Calu3 (cell line): ENCODE results near the gene USP24. TPM values are rescaled to one million over a fixed set of nuclear protein-coding genes. Genes with fewer than 3 reads are reported as not detected.

Experiments
- BruUV-seq: library from RNA; stranded (reverse); fragments of 400-500 nt; replicated peaks from 2 replicates; lab custom pipeline; 2021; lab: Mats Ljungman, UMichigan
- CTCF ChIA-PET: fragments of 300-600 bp; sonication (Branson Sonifier 250); formaldehyde crosslinking; loops from one replicate; lab custom pipeline; 2022; ENCODE audit warnings: antibody characterized with exemption; lab: Charles Lee
- DNase-seq: peaks from one replicate; pipeline ENCODE4 v3.0.0; 2022
- H3K27ac Mint-ChIP-seq: one replicate; pipeline ENCODE4 v1.8.0; 2022; ENCODE audit warnings: mixed read lengths; ENCODE audit not compliant: unreplicated experiment
- H3K27me3 Mint-ChIP-seq: one replicate; pipeline ENCODE4 v1.8.0; 2022; ENCODE audit warnings: mixed read lengths; ENCODE audit not compliant: unreplicated experiment
- H3K36me3 Mint-ChIP-seq: one replicate; pipeline ENCODE4 v1.8.0; 2022; ENCODE audit warnings: mild to moderate bottlenecking, moderate library complexity, mixed read lengths; ENCODE audit not compliant: insufficient read depth, unreplicated experiment
- H3K4me1 Mint-ChIP-seq: one replicate; pipeline ENCODE4 v1.8.0; 2022; ENCODE audit warnings: mild to moderate bottlenecking, low read depth, mixed read lengths; ENCODE audit not compliant: unreplicated experiment
- H3K4me3 Mint-ChIP-seq: one replicate; pipeline ENCODE4 v1.8.0; 2022; ENCODE audit warnings: mild to moderate bottlenecking, low read depth, moderate library complexity, mixed read lengths; ENCODE audit not compliant: unreplicated experiment
- H3K9me3 Mint-ChIP-seq: one replicate; pipeline ENCODE4 v1.8.0; 2022; ENCODE audit warnings: low read depth, mixed read lengths; ENCODE audit not compliant: unreplicated experiment
- CTCF ChIP-seq: fragments of 200-600 bp; IDR thresholded peaks from one replicate; pipeline ENCODE4 v1.8.0; 2022; ENCODE audit warnings: antibody characterized with exemption; ENCODE audit not compliant: unreplicated experiment
- intact Hi-C: fragments of 100-400 bp; cut with micrococcal nuclease; formaldehyde crosslinking; loops from one replicate; pipeline ENCODE4 v1.10.0; 2022; ENCODE audit not compliant: unreplicated experiment
- total RNA-seq: library from RNA; stranded (reverse); gene quantifications from 2 replicates; pipeline ENCODE4 v1.2.3, GENCODE V29; 2022

USP24 gene
- total RNA-seq, 1 experiment from 2014 or later: 45.3 TPM

- intact Hi-C loops: loop anchor here (2.0 kb wide), 1 partner anchor 19 kb away; no protein-coding TSS in a partner anchor
- CTCF ChIA-PET: interaction anchor here (0.7 kb wide), 4 partner anchors 20 to 1721 kb away, joined by 3 to 6 read pairs (median 6); no protein-coding TSS in a partner anchor
- Mint-ChIP-seq H3K9me3 (peaks cover 6% of the 10 kb centered on the region), H3K36me3 (peaks cover 20% of the 10 kb centered on the region), H3K4me3 (peak overlapping the region; percentile 41), H3K27ac (peak overlapping the region; percentile 57), H3K27me3 (no peaks in the 10 kb centered on the region), H3K4me1 (peaks cover 23% of the 10 kb centered on the region)
- TF ChIP-seq CTCF: no peak
- DNase-seq: no peak
- no TSS peak for BruUV-seq
Measured at GRCh38 chr1:55127827-55128343, 87.3 kb downstream of the USP24 start.

- Mint-ChIP-seq H3K36me3 (peaks cover 40% of the 10 kb centered on the region), H3K27me3 (no peaks in the 10 kb centered on the region), H3K4me3 (no peak overlapping the region), H3K9me3 (peaks cover 6% of the 10 kb centered on the region), H3K4me1 (peaks cover 16% of the 10 kb centered on the region), H3K27ac (no peak overlapping the region)
- DNase-seq: no peak
- CTCF ChIA-PET: no interaction called here
- no TSS peak for BruUV-seq
- TF ChIP-seq CTCF: no peak
- intact Hi-C loops: no loop called here
Measured at GRCh38 chr1:55124470-55124869, 90.7 kb downstream of the USP24 start.

- Mint-ChIP-seq H3K27me3 (no peaks in the 10 kb centered on the region), H3K9me3 (no peaks in the 10 kb centered on the region), H3K36me3 (peaks cover 45% of the 10 kb centered on the region), H3K4me3 (no peak overlapping the region), H3K27ac (no peak overlapping the region), H3K4me1 (no peaks in the 10 kb centered on the region)
- intact Hi-C loops: no loop called here
- CTCF ChIA-PET: no interaction called here
- no TSS peak for BruUV-seq
- no peak for TF ChIP-seq CTCF
- no peak for DNase-seq
Measured at GRCh38 chr1:55120538-55120937, 94.6 kb downstream of the USP24 start.

GRCh38 chr1:55118651-55119329 lies 96.4 kb downstream of the USP24 start:
- no peak for DNase-seq
- intact Hi-C loops: no loop called here
- BruUV-seq: no TSS peak
- no peak overlapping the region for H3K27ac Mint-ChIP-seq
- no peaks in the 10 kb centered on the region for H3K9me3 Mint-ChIP-seq
- no peak for TF ChIP-seq CTCF
- H3K4me1 Mint-ChIP-seq: no peaks in the 10 kb centered on the region
- CTCF ChIA-PET: no interaction called here
- H3K36me3 Mint-ChIP-seq: peaks cover 49% of the 10 kb centered on the region
- no peak overlapping the region for H3K4me3 Mint-ChIP-seq
- no peaks in the 10 kb centered on the region for H3K27me3 Mint-ChIP-seq
